Globus pallidus (tissue), 1 donor: ENCODE results near the gene KREMEN1.
"Not testable (repeated sequence)": the region's sequence is repeated elsewhere in the genome, so short reads cannot be mapped to it uniquely, and the experiment has no call there.

Experiments
- DNase-seq: peaks from one replicate; pipeline ENCODE4 v3.0.0-alpha.2; 2015; ENCODE audit warnings: low spot score

Gene KREMEN1

GRCh38 chr22:29108137-29108536 lies 35.3 kb downstream of the KREMEN1 start:
- no peak for DNase-seq

GRCh38 chr22:29109822-29110221 lies 37.0 kb downstream of the KREMEN1 start:
- DNase-seq = no peak

- no peak for DNase-seq
Measured at GRCh38 chr22:29110946-29111345, 38.1 kb downstream of the KREMEN1 start.

- DNase-seq = peak; percentile 33
Measured at GRCh38 chr22:29112121-29112520, 39.3 kb downstream of the KREMEN1 start.

GRCh38 chr22:29112681-29113080 lies 39.8 kb downstream of the KREMEN1 start:
- no peak for DNase-seq

GRCh38 chr22:29113319-29113718 lies 40.5 kb downstream of the KREMEN1 start:
- DNase-seq = no peak

- no peak for DNase-seq
Measured at GRCh38 chr22:29114392-29114791, 41.6 kb downstream of the KREMEN1 start.

- DNase-seq = no peak
Measured at GRCh38 chr22:29115682-29116288, 43.0 kb downstream of the KREMEN1 start.

- DNase-seq = no peak
Measured at GRCh38 chr22:29116397-29117123, 43.7 kb downstream of the KREMEN1 start.

GRCh38 chr22:29117799-29118477 lies 45.1 kb downstream of the KREMEN1 start:
- DNase-seq = no peak

- DNase-seq = not testable (repeated sequence)
Measured at GRCh38 chr22:29120098-29120912, 47.5 kb downstream of the KREMEN1 start.

GRCh38 chr22:29121124-29121523 lies 48.3 kb downstream of the KREMEN1 start:
- no peak for DNase-seq

- no peak for DNase-seq
Measured at GRCh38 chr22:29122041-29122440, 49.2 kb downstream of the KREMEN1 start.

- no peak for DNase-seq
Measured at GRCh38 chr22:29124777-29125442, 52.1 kb downstream of the KREMEN1 start.

GRCh38 chr22:29125443-29125778 lies 52.6 kb downstream of the KREMEN1 start:
- no peak for DNase-seq

GRCh38 chr22:29125844-29126243 lies 53.0 kb downstream of the KREMEN1 start:
- DNase-seq = no peak

- DNase-seq = no peak
Measured at GRCh38 chr22:29126670-29127395, 54.0 kb downstream of the KREMEN1 start.

GRCh38 chr22:29128891-29129807 lies 56.3 kb downstream of the KREMEN1 start:
- no peak for DNase-seq

- no peak for DNase-seq
Measured at GRCh38 chr22:29129808-29130140, 56.9 kb downstream of the KREMEN1 start.

GRCh38 chr22:29130476-29130875 lies 57.6 kb downstream of the KREMEN1 start:
- DNase-seq = no peak
